Glomerular endothelial cell (primary cell): ENCODE results near the gene PEX11G. TPM values are rescaled to one million over a fixed set of nuclear protein-coding genes. Genes with fewer than 3 reads are reported as not detected.
"Not testable (repeated sequence)": the region's sequence is repeated elsewhere in the genome, so short reads cannot be mapped to it uniquely, and the experiment has no call there.

ENCODE experiments used
- DNase-seq: peaks from one replicate; pipeline ENCODE4 v3.0.0-alpha.2; 2011; ENCODE audit warnings: low read depth, low spot score; ENCODE audit errors: extremely low read depth
- total RNA-seq: library from RNA; depleted of rRNA; stranded (reverse); fragments of >200 nt; gene quantifications from 2 replicates; pipeline ENCODE4 v1.2.3, GENCODE V29; 2015

The PEX11G gene
- total RNA-seq, 1 donor from 2014 or later = 4.1 TPM

- no peak for DNase-seq
Measured at GRCh38 chr19:7441468-7442146, 47.2 kb downstream of the PEX11G start.

DNA sequence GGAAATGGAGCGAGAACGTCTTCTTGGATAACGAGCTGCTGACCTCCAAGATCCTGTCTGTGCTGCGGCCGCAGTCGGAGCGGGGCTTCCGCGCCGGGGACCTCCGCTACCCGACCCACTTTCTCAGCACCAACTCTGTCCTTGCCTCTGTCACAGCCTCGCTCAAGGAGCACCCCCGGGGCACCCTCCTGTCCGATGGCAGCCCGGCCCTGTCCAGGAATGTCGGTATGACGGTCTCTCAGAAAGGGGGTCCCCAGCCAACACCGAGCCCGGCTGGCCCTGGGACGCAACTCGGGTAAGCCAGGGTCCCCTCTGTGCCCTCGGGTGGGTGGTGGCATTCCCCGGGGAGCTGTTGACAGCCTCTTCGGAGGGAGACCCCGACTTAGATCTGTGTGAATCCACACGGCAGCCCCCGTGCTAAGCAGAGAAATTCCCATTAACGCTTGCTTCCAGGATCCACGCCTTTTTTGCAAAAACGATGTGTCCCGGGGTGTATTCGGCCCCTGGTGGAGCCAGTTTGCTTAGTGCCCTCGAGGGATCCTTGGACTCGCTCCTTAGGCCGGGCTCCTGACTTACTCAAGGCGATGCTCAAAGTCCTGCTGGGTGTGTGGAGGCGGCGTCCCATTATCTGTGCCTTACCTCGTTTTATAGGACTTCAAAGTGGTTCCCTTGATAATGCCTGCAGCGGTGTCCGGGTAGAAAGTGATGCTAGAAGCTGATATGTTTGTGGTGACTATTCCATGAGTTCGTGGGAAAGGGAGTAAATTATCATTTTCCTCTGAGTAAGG is 48.5 kb downstream of the PEX11G start:
- DNase-seq = no peak

DNA sequence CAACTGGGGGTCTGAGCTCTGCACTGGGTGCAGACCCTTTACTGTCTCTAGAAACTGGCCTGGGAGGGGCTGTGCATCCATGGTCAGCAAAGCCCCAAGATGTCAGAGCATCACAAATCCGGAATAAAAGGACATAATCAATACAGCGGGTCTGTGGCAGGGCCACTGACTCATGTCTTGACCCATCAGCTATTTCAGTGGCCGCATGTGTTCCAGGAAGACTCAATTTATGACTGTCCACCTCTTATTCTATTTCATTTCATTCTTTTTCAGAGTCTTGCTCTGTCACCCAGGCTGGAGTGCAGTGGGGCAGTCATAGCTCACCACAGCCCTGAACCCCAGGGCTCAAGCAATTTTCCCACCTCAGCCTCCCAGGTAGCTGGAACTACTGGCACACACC is 53.2 kb downstream of the PEX11G start:
- DNase-seq = no peak

DNA sequence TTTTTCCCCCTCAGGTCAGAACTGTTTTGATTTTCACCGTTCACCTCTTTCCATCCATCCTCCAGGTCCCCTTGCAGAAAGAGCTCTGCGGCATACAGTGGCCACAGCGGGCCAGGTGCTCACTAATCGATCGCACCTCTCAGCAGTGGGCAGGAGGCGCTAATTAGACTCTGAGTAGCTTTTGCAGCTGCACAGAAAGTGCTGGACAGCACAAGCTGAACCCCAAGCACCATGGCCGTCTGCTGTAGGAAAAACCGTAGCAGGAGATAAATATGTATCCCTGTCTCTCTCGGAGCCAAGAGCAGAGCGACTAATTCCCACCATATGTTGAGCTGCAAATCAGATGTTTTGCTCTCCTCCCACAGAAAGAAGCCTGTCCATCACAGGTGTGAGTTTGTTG is 54.4 kb downstream of the PEX11G start:
- no peak for DNase-seq

DNA sequence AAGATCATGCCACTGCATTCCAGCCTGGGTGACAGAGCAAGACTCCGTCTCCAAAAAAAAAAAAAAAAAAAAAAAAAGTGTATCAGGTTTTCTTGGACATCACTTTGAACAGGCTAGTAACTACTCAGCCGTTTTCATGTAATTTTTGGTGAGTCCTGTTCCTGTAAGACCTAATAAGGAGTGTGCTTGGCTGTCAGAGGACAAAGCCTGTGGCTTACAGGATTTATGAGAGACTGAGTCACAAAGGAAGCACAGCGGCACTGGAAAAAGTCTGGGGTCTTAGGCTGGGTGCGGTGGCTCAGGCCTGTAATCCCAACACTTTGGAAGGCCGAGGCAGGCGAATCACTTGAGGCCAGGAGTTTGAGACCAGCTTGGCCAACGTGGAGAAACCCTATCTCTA is 55.4 kb downstream of the PEX11G start:
- DNase-seq = not testable (repeated sequence)

DNA sequence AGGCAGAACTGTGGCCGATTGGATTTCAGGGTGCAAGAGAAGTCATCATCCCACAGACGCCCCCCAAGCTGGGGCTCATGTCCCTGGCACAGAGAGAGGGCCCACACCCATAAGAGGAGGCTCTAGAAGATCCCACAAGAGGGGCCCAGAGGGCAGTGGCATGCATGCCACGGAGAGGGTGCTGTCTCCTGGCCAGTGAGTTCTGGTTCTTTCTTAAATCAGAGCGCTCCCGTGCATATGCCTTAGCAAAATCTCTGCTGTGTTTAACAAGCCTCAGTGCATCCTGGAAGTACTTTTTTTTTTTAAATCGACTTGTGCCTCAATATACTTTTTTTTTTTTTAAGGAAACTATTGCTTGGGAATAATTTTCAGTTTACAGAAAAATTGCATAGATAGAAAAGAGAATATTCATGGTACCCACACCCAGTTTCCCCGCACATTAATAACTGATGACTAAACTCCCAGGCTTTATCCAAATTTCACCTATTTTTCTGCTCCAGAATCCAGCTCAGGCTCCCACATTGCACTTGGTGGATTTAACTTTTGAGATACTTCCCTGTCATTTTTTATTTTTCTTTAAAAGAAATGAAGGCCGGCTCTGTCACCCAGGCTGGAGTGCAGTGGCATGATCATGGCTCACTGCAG is 59.1 kb downstream of the PEX11G start:
- no peak for DNase-seq

- no peak for DNase-seq
Measured at GRCh38 chr19:7428651-7429113, 60.2 kb downstream of the PEX11G start.

DNA sequence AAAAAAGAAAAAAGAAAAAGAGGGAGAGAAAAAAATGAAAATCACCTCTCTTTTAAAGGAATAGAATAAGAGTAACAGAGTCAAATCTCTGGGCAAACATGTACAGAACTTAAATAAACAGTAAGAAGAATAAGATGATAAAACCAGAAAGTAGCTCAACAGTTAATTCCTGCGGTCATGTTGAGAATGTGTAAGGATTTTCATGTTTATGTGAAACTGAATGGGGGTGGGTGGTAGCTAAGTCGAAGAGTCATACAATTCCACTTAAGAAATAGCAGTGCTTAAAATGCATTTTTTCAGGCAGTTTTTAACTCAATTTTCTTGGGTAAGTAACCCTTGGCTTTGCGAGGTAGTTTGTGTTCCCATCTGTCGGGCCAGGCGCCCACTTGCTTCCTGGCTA is 60.9 kb downstream of the PEX11G start:
- DNase-seq = no peak

DNA sequence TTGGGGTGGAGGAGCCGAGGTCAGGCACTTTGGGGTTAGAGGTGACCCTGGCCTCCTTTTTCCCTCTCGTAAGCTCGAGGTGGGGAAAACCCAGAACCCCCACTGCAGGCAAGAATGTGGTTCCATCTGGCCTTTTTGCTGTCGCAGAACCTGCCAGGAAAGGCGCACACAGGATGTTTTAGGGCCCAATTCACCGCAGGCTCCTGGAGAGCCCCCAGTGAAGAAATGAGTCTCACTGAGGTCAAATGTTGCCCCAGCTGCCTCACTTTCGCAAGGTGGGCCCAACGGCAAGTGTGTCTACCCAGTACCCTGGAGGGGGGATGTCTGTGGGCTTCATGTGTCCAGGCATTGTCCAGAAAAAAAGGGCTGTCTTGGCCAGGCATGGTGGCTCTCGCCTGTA is 61.8 kb downstream of the PEX11G start:
- no peak for DNase-seq

Other genes starting within 250 kb of the PEX11G start
- gene INSR, start 194.6 kb downstream of the PEX11G start, total RNA-seq = 26.6 and 134 TPM in 2 replicates
- gene ARHGEF18, start 140.1 kb downstream of the PEX11G start, total RNA-seq = 53.2 and 53.3 TPM in 2 replicates
- gene ZNF358, start 27.1 kb upstream of the PEX11G start, total RNA-seq = 56.9 and 70.4 TPM in 2 replicates
- 10.6 and 25.2 TPM in 2 replicates for gene MCOLN1, start 33.6 kb upstream of the PEX11G start, total RNA-seq
- 176 and 230 TPM in 2 replicates for gene PNPLA6, start 46.7 kb upstream of the PEX11G start, total RNA-seq
- gene CAMSAP3, start 106.8 kb upstream of the PEX11G start, total RNA-seq = 0.41 and 0.82 TPM in 2 replicates
- gene XAB2, start 140.5 kb upstream of the PEX11G start, total RNA-seq = 40.5 and 46.3 TPM in 2 replicates
- 32.3 and 37.1 TPM in 2 replicates for gene PET100, start 140.8 kb upstream of the PEX11G start, total RNA-seq
- gene PCP2, start 144.7 kb upstream of the PEX11G start, total RNA-seq = not detected in 2 replicates
- gene STXBP2, start 148.1 kb upstream of the PEX11G start, total RNA-seq = 33.4 and 47.7 TPM in 2 replicates
- not detected in 2 replicates for gene RETN, start 180.0 kb upstream of the PEX11G start, total RNA-seq
- gene MCEMP1, start 188.1 kb upstream of the PEX11G start, total RNA-seq = not detected in 2 replicates
- gene TRAPPC5, start 191.8 kb upstream of the PEX11G start, total RNA-seq = 132 and 170 TPM in 2 replicates
- gene FCER2, start 213.1 kb upstream of the PEX11G start, total RNA-seq = not detected in 2 replicates
- not detected in 2 replicates for gene CLEC4G, start 243.1 kb upstream of the PEX11G start, total RNA-seq